ENCODE data around the gene ACLY.
"Not testable (repeated sequence)": the region's sequence is repeated elsewhere in the genome, so short reads cannot be mapped to it uniquely, and the experiment has no call there.

ACLY gene

DNA sequence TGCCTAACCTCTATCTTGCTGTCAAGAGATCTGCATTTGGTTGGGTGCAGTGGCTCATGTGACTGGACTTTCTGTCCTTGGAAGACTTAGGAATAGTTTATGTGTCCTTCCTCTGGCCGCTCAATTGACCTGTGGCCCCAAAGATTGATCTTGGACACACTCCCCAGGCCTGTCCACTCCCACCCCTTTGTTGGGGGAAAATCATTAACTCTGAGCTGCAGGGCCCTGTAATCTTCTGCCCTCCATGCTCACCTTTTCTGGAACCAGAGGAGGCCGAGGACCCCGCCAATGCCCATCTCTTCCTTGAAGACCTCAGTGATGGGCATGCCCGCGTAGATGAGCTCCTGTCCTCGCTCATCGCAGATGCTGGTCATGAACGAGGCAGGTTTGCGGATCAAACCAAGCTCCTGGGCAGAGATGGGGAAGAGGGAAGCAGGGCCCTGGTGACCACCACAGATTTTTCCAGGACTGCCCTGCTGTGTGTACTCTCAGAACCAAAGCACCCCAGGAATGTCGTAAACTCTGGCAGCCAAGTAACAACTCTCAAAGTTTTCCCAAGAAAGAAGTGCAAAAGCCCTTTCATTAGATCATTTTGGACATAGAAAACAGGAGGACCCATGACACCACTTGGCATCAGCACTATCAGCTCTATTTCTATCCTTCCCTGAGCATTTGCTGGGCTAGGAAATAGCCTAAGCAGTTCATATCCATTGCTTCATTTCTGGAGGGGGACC is 45.0 kb downstream of the ACLY start:
- DNase-seq (ENCODE audit: low read depth in 2 of 2): no peak

DNA sequence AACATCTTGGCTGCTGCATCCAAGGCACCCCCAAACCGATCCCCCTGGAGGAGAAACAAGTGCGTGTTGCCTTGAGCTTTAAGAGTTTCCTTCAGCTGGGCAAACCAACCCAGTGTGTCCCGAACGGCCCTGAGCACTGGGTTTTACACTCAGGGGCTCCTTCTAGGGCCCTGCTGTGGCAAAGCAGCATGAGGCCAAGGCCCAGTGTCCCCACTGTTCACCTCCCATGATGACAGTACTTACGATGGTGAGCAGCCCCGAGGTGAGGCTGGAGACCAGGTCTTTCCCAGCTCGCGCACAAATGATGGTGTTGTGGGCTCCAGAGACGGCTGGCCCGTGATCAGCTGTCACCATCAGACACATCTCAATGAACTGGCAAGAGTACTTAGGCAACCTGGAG is 47.0 kb downstream of the ACLY start:
- no peak for DNase-seq (ENCODE audit: low read depth in 2 of 2)

DNA sequence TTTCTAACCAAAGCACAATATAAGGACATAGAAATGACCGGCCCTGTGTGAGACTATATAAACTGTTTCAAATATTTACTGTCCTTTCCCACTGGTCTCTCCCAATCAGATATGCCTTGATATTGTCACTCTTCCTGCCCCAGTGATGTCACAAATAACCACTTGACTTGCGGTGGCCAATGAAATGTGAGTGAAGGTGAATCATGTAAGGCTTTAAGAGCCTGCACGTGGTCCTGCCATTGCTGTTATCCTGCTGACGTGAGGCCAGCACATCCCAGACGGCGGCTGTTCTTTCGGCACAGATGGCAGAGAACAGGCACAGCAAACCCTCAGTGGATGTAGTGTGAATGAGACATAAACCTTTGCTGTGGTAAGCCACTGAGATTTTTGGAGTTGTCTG is 48.1 kb downstream of the ACLY start:
- DNase-seq (ENCODE audit: low read depth in 2 of 2): no peak

DNA sequence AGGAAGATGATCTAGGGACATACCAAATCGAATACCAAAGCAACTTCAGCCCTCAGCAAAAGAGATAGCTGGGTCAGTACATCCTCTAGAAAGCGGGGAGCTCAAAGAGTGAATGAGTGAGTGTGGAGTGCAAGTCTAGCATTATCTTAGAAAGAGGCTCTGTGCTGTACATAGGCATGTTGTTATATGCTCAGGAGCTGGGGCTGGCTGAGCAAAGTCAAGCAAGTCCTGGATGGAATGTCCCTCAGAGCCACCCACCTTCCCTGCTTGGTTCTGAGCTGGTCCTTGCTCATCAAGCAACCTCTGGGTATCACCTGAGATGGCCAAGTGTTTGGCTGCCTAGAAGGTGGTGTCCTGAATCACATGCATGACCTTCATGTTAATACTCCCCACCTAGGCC is 48.7 kb downstream of the ACLY start:
- no peak for DNase-seq (ENCODE audit: low read depth in 2 of 2)

DNA sequence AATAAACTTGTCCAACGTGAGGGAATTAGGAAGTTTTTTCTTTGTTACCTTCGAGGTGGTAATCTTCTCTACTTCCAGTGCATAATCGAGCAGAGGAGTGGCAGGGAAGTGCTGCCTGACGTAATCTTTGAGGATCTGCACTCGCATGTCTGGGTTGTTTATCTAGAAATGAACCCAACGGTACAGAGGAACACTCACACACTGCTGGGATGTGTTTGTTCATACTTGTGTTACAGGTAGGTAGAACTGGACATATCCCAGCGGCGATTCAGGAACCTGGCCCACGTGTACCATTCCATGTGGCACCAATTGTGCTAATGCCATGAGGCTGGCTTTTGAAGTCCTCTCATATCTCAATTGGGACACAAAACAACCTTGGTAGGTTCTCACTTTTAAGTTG is 49.3 kb downstream of the ACLY start:
- DNase-seq (ENCODE audit: low read depth in 2 of 2): no peak

DNA sequence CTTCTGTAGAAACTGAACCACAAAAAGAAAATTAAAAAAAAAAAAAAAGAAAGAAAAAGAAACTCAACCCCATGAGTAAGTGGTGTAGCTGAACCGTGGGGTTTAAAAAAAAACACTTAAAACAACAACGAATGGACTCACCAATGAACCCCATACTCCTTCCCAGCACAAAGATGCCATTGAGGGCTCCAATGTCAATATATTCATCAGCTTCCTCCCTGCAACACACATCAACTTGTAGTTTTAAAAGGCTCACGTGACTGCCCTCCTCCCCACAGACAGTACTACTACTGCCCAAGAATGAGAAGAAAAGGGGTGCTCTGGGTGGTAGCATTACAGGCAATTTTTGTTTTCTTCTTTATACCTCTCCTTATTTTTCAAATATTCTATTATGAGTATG is 50.2 kb downstream of the ACLY start:
- no peak for DNase-seq (ENCODE audit: low read depth in 2 of 2)

DNA sequence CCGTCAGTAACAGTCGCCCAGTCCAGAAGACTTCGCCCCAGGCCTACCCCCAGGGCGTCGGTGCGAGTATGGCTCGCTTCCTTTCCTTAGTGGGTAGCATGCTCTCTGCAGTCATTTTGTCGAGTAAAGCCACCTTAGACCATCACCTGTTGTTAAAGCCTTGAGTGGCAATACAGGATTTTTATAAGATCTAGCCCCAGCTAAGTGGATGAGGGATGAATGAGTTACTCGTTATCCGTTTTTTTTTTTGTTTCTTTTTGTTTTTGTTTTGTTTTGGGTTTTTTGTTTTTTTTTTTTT is 53.2 kb downstream of the ACLY start:
- DNase-seq (ENCODE audit: low read depth in 2 of 2): no peak

DNA sequence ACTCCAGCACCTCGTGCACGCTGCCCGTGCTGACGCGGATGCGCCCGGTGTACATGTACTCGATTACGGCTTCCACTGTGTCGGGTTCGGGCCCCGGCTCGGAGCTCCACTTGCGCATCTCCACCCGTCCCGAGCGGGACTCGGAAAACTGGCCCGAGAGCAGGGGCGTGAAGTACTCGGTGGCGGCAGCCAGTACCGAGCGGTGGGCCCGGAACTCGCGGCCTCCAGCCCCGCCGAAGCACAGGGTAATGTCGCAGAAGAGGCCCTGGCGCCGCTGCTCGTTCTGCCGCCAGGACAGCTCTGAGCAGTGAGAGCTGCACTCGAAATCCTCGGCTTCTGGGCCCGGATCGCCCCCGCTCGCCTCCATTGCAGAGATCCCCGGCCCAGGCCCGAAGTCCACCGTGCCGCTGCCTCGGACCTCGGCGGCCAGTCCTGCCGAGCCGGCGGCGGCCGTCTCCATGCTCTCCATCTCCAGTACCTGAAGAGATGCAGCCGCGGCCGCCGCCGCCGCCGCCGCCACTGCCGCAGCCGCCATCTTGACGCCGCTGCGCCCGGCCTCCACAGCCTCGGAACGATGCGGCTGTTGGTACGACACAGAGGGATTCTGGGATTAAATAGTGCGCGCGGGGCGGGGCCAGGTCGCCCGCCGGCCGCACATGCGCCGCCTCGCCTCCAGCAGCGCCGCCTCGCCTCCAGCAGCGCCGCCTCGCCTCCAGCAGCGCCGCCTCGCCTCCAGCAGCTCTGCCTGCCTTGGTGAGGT is 53.7 kb downstream of the ACLY start, which contains the start of gene KLHL11:
KLHL11 (minus strand) TSS at position 588 of the 760 bp plus-strand sequence; CDS start at position 535, 53 bp downstream.
- peak; percentile 67 to 76 for DNase-seq (ENCODE audit: low read depth in 2 of 2)

DNA sequence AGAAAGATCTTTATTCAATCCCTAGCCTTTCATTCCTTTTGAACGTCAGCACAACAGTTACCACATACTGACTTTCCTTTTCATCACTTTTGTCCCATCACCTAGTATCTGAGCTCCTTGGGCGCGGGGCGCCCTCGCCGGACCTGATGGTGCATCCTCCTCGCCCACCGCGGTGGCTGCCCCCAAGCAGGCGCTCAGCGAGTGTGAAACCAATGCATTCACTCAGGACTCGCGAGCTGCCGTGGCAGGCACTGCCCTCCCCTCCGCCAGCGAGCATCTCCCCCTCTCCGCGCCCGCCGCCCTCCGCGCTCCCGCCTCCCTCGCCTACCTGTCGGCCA is 54.3 kb downstream of the ACLY start:
- DNase-seq (ENCODE audit: low read depth in 2 of 2): no peak

DNA sequence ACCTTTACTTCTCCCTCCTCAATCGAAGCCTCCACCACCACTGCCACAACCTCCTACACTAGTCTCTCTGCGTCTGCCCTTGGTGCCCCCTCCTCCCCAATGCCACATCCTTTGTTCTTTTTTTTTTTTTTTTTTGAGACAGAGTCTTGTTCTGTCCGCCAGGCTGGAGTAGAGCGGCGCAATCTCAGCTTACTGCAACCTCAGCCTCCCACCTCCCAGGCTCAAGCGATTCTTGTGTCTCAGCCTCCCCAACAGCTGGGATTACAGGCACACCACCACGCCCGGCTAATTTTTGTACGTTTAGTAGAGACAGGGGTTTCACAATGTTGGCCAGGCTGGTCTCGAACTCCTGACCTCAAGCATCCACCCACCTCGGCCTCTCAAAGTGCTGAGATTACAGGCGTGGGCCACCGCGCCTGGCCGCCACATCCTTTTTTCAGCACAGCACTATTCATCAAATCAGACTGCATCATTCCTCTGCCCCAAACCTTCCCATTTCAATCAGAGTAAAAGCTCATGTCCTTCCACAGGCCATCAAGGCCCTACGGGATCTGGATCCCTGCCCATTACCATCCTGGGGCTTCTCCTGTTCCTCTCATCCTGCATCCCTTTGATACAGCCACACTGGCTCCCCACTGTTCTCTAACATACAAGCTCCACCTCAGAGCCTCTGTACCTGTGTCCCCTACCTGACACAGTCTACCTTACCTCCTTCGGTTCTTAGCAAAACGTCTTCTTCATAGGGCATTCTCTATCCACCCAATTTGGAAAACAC is 55.5 kb downstream of the ACLY start:
- DNase-seq (ENCODE audit: low read depth in 2 of 2): no peak

DNA sequence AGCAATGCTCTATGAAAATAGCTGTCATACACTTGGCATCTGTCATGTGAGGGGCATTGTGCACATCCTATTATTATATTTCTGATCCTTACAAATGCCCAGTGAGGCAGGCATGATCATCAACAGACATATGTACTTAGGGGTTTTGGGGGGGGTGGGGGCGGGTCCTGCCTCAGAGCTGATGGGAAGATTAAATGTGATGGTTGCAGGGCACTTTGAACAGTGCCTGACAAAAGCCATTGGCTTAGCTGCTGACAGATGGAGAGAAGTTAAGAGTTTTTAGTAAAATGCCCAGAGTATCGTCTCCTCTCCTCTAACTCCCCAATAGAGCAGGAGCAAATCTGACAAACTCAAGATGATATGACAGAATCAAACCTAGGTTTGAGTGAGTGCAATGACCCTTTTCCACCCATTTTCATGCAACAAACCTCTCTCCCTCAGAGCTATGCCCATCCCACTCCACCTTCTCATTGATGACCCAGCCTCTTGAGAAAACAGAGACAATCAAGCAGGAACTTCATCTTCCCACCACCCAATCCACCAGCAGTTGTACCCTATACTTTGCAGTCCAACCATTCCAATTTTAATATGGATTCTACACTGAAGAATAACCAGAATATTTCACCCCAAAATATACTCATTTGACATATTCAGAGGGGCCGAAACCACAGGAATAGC is 58.4 kb downstream of the ACLY start:
- no peak for DNase-seq (ENCODE audit: low read depth in 2 of 2)

DNA sequence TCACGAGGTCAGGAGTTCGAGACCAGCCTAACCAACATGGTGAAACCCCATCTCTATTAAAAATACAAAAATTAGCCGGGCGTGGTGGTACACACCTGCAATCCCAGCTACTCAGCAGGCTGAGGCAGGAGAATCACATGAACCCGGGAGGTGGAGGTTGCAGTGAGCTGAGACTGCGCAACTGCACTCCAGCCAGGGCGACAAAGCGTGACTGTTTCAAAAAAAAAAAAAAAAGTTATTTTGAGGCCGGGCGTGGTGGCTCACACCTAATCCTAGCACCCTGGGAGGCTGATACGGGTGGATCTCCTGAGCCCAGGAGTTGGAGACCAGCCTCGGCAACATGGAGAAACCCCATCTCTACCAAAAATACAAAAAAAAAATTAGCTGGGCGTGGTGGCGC is 67.4 kb downstream of the ACLY start:
- not testable (repeated sequence) for DNase-seq (ENCODE audit: low read depth in 2 of 2)

DNA sequence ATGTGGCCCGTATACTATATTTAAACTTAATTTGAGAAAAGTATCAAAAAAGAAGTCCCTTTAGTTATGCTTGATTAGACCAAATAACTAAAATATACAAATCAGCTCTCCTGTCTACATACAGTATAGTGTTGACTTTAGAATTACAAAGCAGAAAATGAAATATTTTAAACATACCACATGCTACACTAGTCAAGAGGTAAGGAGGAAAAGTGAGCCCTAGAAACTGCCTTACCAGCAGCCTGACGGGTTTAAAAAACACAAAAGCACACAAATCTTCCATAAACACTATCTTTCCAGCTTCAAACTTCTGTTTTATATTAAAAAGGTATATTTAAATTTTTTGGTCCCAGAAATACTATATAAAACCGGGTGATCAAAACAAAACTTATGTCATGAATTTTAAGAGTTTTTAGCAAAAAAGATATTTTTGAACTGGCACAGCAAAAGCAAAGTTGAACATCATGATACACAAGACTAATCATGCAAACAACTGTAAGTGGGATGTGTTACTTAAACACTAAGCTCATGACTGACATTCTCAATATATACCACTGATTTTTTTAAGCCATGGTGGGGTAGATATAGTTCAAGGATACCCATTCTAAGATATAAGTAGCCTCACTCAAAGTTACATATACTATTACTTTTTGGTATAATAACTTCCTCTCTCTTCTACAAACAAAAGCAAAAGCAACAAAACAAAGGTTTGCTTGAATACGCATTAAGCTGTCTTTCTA is 69.3 kb downstream of the ACLY start:
- DNase-seq (ENCODE audit: low read depth in 2 of 2): no peak

DNA sequence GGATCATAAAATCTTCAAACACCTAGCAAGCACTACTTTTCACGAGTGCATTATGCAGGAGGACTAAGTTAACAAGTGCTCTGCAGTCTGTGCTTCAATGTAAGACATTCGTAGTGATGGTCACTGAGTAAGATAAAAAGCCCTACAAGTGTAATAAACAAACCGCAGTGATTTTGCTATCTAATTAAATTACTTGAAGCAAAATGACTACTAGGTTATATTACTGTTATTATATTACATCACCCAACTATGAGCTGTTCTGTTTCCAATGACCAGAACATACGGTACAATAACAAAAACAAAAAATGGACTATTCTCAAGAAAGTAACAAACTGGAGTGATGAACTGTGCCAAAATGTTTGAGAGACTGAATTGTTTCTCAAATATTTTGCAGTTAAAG is 70.0 kb downstream of the ACLY start:
- DNase-seq (ENCODE audit: low read depth in 2 of 2): no peak

DNA sequence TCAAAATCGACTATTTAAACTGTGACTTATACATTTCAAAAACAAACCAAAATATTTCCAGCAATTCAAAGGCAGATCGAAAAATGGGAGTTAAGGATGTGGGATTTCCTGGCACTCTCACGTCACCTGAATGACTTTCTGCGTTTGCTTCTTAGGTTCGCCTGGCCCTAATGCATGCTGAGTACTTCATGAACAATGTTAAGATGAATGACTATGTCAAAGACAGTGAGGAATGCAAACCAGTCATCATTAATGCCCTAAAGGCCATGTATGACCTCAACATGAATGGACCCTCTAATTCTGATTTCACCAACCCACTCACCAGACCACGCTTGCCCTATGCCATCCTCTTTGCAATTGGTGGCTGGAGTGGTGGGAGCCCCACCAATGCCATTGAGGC is 73.8 kb downstream of the ACLY start:
- DNase-seq (ENCODE audit: low read depth in 2 of 2): no peak

DNA sequence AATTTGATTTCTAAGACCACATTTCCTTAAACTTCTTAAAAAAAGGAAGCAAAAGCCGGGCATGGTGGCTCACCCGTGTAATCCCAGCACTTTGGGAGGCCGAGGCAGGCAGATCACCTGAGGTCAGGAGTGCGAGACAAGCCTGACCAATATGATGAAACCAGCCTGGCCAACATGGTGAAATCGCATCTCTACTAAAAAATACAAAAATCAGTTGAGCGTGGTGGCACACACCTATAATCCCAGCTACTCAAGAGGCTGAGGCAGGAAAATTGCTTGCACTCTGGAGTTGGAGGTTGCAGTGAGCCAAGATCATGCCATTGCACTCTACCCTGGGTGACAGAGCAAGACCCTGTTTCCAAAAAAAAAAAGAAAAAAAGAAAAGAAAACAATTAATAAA is 78.0 kb downstream of the ACLY start:
- DNase-seq (ENCODE audit: low read depth in 2 of 2): not testable (repeated sequence)

DNA sequence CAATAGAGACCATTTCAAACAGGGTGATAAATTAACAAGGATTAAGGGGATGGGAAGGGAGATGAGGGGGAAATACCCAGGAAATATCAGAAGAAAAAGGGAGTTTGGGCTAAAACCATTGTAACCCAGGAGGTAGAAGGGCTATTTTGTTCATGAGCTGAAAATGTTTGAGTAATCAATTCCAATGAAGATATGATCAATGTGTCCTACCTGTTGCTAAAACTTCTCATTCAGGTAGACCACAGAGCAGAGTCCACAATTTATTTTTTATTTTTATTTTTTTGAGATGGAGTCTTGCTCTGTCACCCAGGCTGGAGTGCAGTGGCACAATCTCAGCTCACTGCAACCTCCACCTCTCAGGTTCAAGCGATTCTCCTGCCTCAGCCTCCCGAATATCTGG is 79.3 kb downstream of the ACLY start:
- DNase-seq (ENCODE audit: low read depth in 2 of 2): not testable (repeated sequence)

DNA sequence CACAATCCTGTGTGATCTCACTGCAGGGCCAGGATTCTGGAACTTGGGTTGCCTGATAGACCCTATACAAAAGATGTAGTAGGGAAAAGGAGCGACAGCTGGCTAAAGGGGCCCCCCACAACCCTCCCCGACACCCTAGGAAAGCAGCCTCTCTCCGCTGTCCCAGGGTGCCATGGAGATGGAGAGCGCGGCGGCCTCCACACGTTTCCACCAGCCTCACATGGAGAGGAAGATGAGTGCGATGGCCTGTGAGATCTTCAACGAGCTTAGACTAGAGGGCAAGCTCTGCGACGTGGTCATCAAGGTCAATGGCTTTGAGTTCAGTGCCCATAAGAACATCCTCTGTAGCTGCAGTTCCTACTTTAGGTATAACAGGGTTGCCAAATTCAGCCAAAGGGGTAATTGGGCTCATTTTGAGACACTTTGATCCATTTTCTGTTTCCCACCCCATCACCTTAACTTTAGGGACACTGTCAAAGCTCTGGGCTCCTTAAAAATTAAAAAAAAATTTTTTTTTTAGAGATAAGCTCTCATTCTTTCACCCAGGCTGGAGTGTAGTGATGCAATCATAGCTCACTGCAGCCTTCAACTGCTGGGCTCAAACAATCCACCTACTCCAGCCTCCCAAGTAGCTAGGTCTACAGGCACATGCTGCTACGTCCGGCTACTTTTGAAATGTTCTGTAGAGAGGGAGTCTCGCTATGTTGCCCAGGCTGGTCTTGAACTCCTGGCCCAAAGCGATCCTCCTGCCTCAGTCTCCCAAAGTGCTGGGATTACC is 80.8 kb downstream of the ACLY start, which contains the start of gene KLHL10:
KLHL10 (plus strand) TSS at position 65 of the 778 bp plus-strand sequence; CDS start at position 173, 108 bp downstream.
- DNase-seq (ENCODE audit: low read depth in 2 of 2): no peak

DNA sequence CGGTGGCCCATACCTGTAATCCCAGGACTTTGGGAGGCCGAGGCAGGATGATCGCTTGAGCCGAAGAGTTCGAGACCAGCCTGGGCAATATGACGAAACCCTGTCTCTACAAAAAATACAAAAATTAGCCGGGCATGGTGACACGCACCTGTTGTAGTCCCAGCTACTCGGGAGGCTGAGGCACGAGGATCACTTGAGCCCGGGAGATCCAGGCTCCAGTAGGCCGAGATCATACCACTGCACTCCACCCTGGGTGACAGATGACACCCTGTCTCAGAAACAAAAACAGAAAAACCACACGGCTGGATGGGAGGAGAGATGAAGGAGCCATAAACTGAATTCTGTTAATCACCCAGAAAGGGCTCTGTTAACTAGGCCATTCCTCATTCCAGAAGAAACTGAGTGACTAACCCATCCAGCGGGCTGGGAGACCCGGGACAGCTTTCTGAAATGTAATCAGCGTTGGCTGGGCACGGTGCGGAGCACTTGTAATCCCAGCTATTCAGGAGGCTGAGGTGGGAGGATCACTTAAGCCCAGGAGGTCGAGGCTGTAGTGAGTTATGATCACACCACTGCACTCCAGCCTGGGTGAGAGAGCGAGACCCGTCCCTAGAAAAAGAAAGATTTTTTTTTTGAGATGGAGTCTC is 82.1 kb downstream of the ACLY start:
- no peak for DNase-seq (ENCODE audit: low read depth in 2 of 2)

Data from stimulated activated CD4-positive, alpha-beta T cell treated with anti-CD3 and anti-CD28 coated beads, Interleukin-1b, Interleukin-23, amount 100 ng/mL, for 1 hour (primary cell).